CD4-positive, alpha-beta T cell treated with Interleukin-21 for 1 hour (primary cell): ENCODE results near the gene OSBPL2.

Experiments used
- DNase-seq: peaks from one replicate; pipeline ENCODE4 v3.0.0-alpha.2; 2020

The OSBPL2 gene

GRCh38 chr20:62237801-62238568, at the start of gene OSBPL2:
Gene OSBPL2, plus strand, starts transcription at chr20:62238521. Its CDS starts 17,664 bp downstream, at chr20:62256185.
- DNase-seq = peak; percentile 100

GRCh38 chr20:62190639-62191411, 47.5 kb upstream of the OSBPL2 start:
- no peak for DNase-seq

- no peak for DNase-seq
These were observed 46.4 kb upstream of the OSBPL2 start for GRCh38 chr20:62191781-62192559.

GRCh38 chr20:62192635-62193034, 45.7 kb upstream of the OSBPL2 start:
- no peak for DNase-seq

GRCh38 chr20:62193079-62194025, 45.0 kb upstream of the OSBPL2 start:
- no peak for DNase-seq

GRCh38 chr20:62195075-62195405, 43.3 kb upstream of the OSBPL2 start:
- DNase-seq = no peak

- DNase-seq = no peak
These were observed 42.6 kb upstream of the OSBPL2 start for GRCh38 chr20:62195736-62196135.

GRCh38 chr20:62196286-62196685, 42.0 kb upstream of the OSBPL2 start:
- no peak for DNase-seq

- no peak for DNase-seq
These were observed 41.0 kb upstream of the OSBPL2 start for GRCh38 chr20:62197311-62197710.

- no peak for DNase-seq
These were observed 40.5 kb upstream of the OSBPL2 start for GRCh38 chr20:62197801-62198200.

- no peak for DNase-seq
These were observed 39.8 kb upstream of the OSBPL2 start for GRCh38 chr20:62198496-62198895.

- no peak for DNase-seq
These were observed 39.4 kb upstream of the OSBPL2 start for GRCh38 chr20:62198931-62199330.

- no peak for DNase-seq
These were observed 37.7 kb upstream of the OSBPL2 start for GRCh38 chr20:62200491-62201172.

GRCh38 chr20:62201173-62202082, 36.9 kb upstream of the OSBPL2 start:
- DNase-seq = no peak

GRCh38 chr20:62202083-62202395, 36.3 kb upstream of the OSBPL2 start:
- DNase-seq = no peak

- DNase-seq = no peak
These were observed 35.5 kb upstream of the OSBPL2 start for GRCh38 chr20:62202676-62203377.

- DNase-seq = no peak
These were observed 34.8 kb upstream of the OSBPL2 start for GRCh38 chr20:62203378-62204030.

GRCh38 chr20:62205618-62206387, 32.5 kb upstream of the OSBPL2 start:
- no peak for DNase-seq

GRCh38 chr20:62206388-62206775, 31.9 kb upstream of the OSBPL2 start:
- no peak for DNase-seq
